GM23248 (cell line): Measurements from ENCODE around the gene NBEA. TPM values are rescaled to one million over a fixed set of nuclear protein-coding genes. Genes with fewer than 3 reads are reported as not detected.

ENCODE experiments used
- DNase-seq: peaks from one replicate; pipeline ENCODE4 v3.0.0-alpha.2; 2015
- H2AFZ ChIP-seq: fragments of 200-600 bp; sonication (generic); 2 replicates; pipeline ENCODE4 v1.6.1; 2016; ENCODE audit warnings: antibody characterized with exemption
- H3F3A ChIP-seq: fragments of 200-600 bp; sonication (generic); 2 replicates; pipeline ENCODE4 v1.6.1; 2016; ENCODE audit warnings: mild to moderate bottlenecking, antibody characterized with exemption, mixed run types; ENCODE audit not compliant: insufficient read depth
- H3K27ac ChIP-seq: fragments of 200-600 bp; sonication (generic); 2 replicates; pipeline ENCODE4 v1.5.1; 2016; ENCODE audit warnings: mild to moderate bottlenecking
- H3K27me3 ChIP-seq: fragments of 200-600 bp; sonication (generic); replicated peaks from 2 replicates; pipeline ENCODE4 v1.6.1; 2016; ENCODE audit warnings: mild to moderate bottlenecking; ENCODE audit not compliant: insufficient read depth
- H3K36me3 ChIP-seq: fragments of 200-600 bp; sonication (generic); 2 replicates; pipeline ENCODE4 v1.6.1; 2016; ENCODE audit warnings: low read depth, mild to moderate bottlenecking
- H3K4me1 ChIP-seq: fragments of 200-600 bp; sonication (generic); 2 replicates; pipeline ENCODE4 v1.6.1; 2016; ENCODE audit warnings: mild to moderate bottlenecking; ENCODE audit not compliant: insufficient read depth
- H3K4me2 ChIP-seq: fragments of 200-600 bp; sonication (generic); one replicate; pipeline ENCODE4 v1.6.1; 2016; ENCODE audit warnings: mild to moderate bottlenecking; ENCODE audit not compliant: unreplicated experiment
- H3K4me3 ChIP-seq: fragments of 200-600 bp; sonication (generic); 2 replicates; pipeline ENCODE4 v1.5.1; 2016; ENCODE audit warnings: mild to moderate bottlenecking
- H3K79me2 ChIP-seq: fragments of 200-600 bp; sonication (generic); 2 replicates; pipeline ENCODE4 v1.6.1; 2016; ENCODE audit warnings: mild to moderate bottlenecking; ENCODE audit not compliant: insufficient read depth
- H3K9ac ChIP-seq: fragments of 200-600 bp; sonication (generic); 2 replicates; pipeline ENCODE4 v1.6.1; 2016; ENCODE audit warnings: mild to moderate bottlenecking
- H3K9me2 ChIP-seq: fragments of 200-600 bp; sonication (generic); 2 replicates; pipeline ENCODE4 v1.6.1; 2016; ENCODE audit warnings: mixed run types, mild to moderate bottlenecking, moderate library complexity; ENCODE audit not compliant: insufficient read depth
- H3K9me3 ChIP-seq: fragments of 200-600 bp; sonication (generic); one replicate; pipeline ENCODE4 v1.6.1; 2017; ENCODE audit warnings: low read depth
- H4K20me1 ChIP-seq: fragments of 200-600 bp; sonication (generic); 2 replicates; pipeline ENCODE4 v1.6.0; 2016; ENCODE audit not compliant: insufficient read depth
- EZH2 ChIP-seq: fragments of 200-600 bp; sonication (generic); IDR thresholded peaks from 2 replicates; pipeline ENCODE4 v1.6.1; 2018; ENCODE audit warnings: antibody characterized with exemption, mild to moderate bottlenecking; ENCODE audit not compliant: insufficient read depth, poor library complexity, severe bottlenecking
- EZH2phosphoT487 ChIP-seq: fragments of 200-600 bp; sonication (generic); IDR thresholded peaks from 2 replicates; pipeline ENCODE4 v1.6.1; 2018; ENCODE audit warnings: antibody characterized with exemption, moderate library complexity, mild to moderate bottlenecking, low read depth; ENCODE audit not compliant: insufficient read depth
- whole genome bisulfite sequencing, 2 experiments: methylation state at CpG; one replicate each; pipeline ENCODE4 v1.1.6; 2015 to 2017; ENCODE audit warnings: low lambda C conversion rate in 2 of 2, low coverage in 1 of 2; ENCODE audit errors: missing lambda C conversion rate in 2 of 2; 5-methylcytosine and 5-hydroxymethylcytosine counted together
- in situ Hi-C: fragments of 300-500 bp; cut with MboI; formaldehyde crosslinking; loops from 2 replicates; pipeline ENCODE4 v1.15.0; 2020
- polyA plus RNA-seq: library from polyadenylated mRNA; unstranded; fragments of >200 nt; fragmentation: Nextera tagmentation; extraction: Ambion mirVana; gene quantifications from 2 replicates; pipeline ENCODE4 v1.2.1, GENCODE V29; 2016
- total RNA-seq: library from RNA; depleted of rRNA; stranded (reverse); fragments of >200 nt; shearing (Covaris generic); gene quantifications from 2 replicates; pipeline ENCODE4 v1.2.3, GENCODE V29; 2014

The NBEA gene
- total and polyA plus RNA-seq, 2 experiments from 2014 or later, result 1.9 to 3.7 TPM

- H3K4me3 ChIP-seq, result no peak overlapping the region
- no peaks in the 10 kb centered on the region for H3K36me3 ChIP-seq
- H3K9ac ChIP-seq, result no peak overlapping the region
- in situ Hi-C loops, result no loop called here
- no peak overlapping the region for H3K27ac ChIP-seq
- H3F3A ChIP-seq, result no peaks in the 10 kb centered on the region
- no peak for DNase-seq
- 0 out of 2 replicates have a peak, but pooled peaks cover 3% of the 10 kb centered on the region for H4K20me1 ChIP-seq
- H2AFZ ChIP-seq, result no peak overlapping the region
- no peaks in the 10 kb centered on the region for H3K9me3 ChIP-seq
- no peaks in the 10 kb centered on the region for H3K27me3 ChIP-seq
- no peak overlapping the region for H3K4me2 ChIP-seq
- no peaks in the 10 kb centered on the region for H3K4me1 ChIP-seq
- no peaks in the 10 kb centered on the region for H3K79me2 ChIP-seq
- TF ChIP-seq EZH2 (no peak), EZH2phosphoT487 (no peak)
- no peaks in the 10 kb centered on the region for H3K9me2 ChIP-seq
These were observed 437.6 kb downstream of the NBEA start for GRCh38 chr13:35379663-35380062.

GRCh38 chr13:35387682-35388250 lies 445.7 kb downstream of the NBEA start:
- in situ Hi-C loops, result no loop called here
- no peak for DNase-seq

GRCh38 chr13:35388441-35389355 lies 446.6 kb downstream of the NBEA start:
- Histone ChIP-seq H3K9me3 (no peaks in the 10 kb centered on the region), H3K79me2 (no peaks in the 10 kb centered on the region), H3K27ac (no peak overlapping the region), H3K27me3 (no peaks in the 10 kb centered on the region), H3K4me1 (peaks cover 8% of the 10 kb centered on the region; the same call in 1 of the 2 replicates), H3K9me2 (no peaks in the 10 kb centered on the region), H3K36me3 (no peaks in the 10 kb centered on the region), H3K4me3 (no peak overlapping the region), H3K4me2 (peak overlapping the region; percentile 41), H4K20me1 (no peaks in the 10 kb centered on the region), H3K9ac (no peak overlapping the region), H2AFZ (0 out of 2 replicates have a peak overlapping the region, but pooled peaks have one; percentile 6), H3F3A (no peaks in the 10 kb centered on the region)
- in situ Hi-C loops, result no loop called here
- TF ChIP-seq EZH2phosphoT487, result no peak
- DNase-seq, result peak; percentile 6
- 60 to 69% methylated on average over 5 of the region's 5 CpGs for WGBS, 2 experiments

More at GRCh38 chr13:35387682-35388250, 445.7 kb downstream of the NBEA start:
- Histone ChIP-seq H3K79me2 (no peaks in the 10 kb centered on the region), H3K27ac (no peak overlapping the region), H3K27me3 (no peaks in the 10 kb centered on the region), H3F3A (no peaks in the 10 kb centered on the region), H3K9me2 (no peaks in the 10 kb centered on the region), H3K36me3 (no peaks in the 10 kb centered on the region), H3K9ac (no peak overlapping the region), H3K4me2 (no peak overlapping the region), H2AFZ (no peak overlapping the region), H3K4me3 (no peak overlapping the region), H3K4me1 (peaks cover 8% of the 10 kb centered on the region; the same call in 1 of the 2 replicates), H3K9me3 (no peaks in the 10 kb centered on the region), H4K20me1 (no peaks in the 10 kb centered on the region)
- TF ChIP-seq EZH2phosphoT487 (no peak), EZH2 (no peak)
- WGBS, 2 experiments, result 54 to 61% methylated on average over 6 of the region's 6 CpGs

- no peaks in the 10 kb centered on the region for H3K36me3 ChIP-seq
- DNase-seq, result no peak
- no peaks in the 10 kb centered on the region for H3K9me3 ChIP-seq
- H3K4me3 ChIP-seq, result no peak overlapping the region
- no peak overlapping the region for H3K4me2 ChIP-seq
- H4K20me1 ChIP-seq, result no peaks in the 10 kb centered on the region
- no peaks in the 10 kb centered on the region for H3F3A ChIP-seq
- H3K9ac ChIP-seq, result no peak overlapping the region
- no peaks in the 10 kb centered on the region for H3K9me2 ChIP-seq
- no peaks in the 10 kb centered on the region for H3K27me3 ChIP-seq
- no peak for TF ChIP-seq EZH2phosphoT487
- TF ChIP-seq EZH2, result no peak
- H2AFZ ChIP-seq, result no peak overlapping the region
- no peak overlapping the region for H3K27ac ChIP-seq
- in situ Hi-C loops, result no loop called here
- no peaks in the 10 kb centered on the region for H3K79me2 ChIP-seq
- peaks cover 8% of the 10 kb centered on the region; the same call in 1 of the 2 replicates for H3K4me1 ChIP-seq
These were observed 447.5 kb downstream of the NBEA start for GRCh38 chr13:35389535-35389934.
